Prostate gland (tissue), 2 donors: ENCODE results near the gene PDSS2. TPM values are rescaled to one million over a fixed set of nuclear protein-coding genes. Genes with fewer than 3 reads are reported as not detected.

ENCODE experiments used
- DNase-seq: peaks from one replicate; pipeline ENCODE4 v3.0.0-alpha.2; 2019; ENCODE audit warnings: low spot score
- H3K27ac ChIP-seq, 2 donors: fragments of 200-600 bp; sonication (generic); 2 replicates each; pipeline ENCODE4 v1.5.1; 2017 to 2019
- H3K27me3 ChIP-seq: fragments of 200-600 bp; sonication (generic); replicated peaks from 2 replicates; pipeline ENCODE4 v1.5.1; 2019; ENCODE audit not compliant: insufficient read depth
- H3K36me3 ChIP-seq, 2 donors: fragments of 200-600 bp; sonication (generic); 1 replicate in 1 of 2; 2 replicates in 1 of 2; pipeline versions ENCODE4 v1.5.1 to v1.8.1; 2017 to 2019
- H3K4me1 ChIP-seq: fragments of 200-600 bp; sonication (generic); replicated peaks from 2 replicates; pipeline ENCODE4 v1.5.1; 2019
- H3K4me3 ChIP-seq, 2 donors: fragments of 200-600 bp; sonication (generic); 2 replicates each; pipeline ENCODE4 v1.5.1; 2017 to 2019
- H3K9me3 ChIP-seq: fragments of 200-600 bp; sonication (generic); 2 replicates; pipeline ENCODE4 v1.5.1; 2017
- POLR2A ChIP-seq: fragments of 450-650 bp; IDR thresholded peaks from one replicate; pipeline ENCODE4 v1.6.1; 2016; ENCODE audit warnings: antibody characterized with exemption, mild to moderate bottlenecking
- POLR2AphosphoS5 ChIP-seq: sonication (generic); formaldehyde crosslinking; IDR thresholded peaks from one replicate; pipeline ENCODE4 v1.6.1; 2017; ENCODE audit warnings: antibody characterized with exemption
- WGBS: methylation state at CpG from one replicate; pipeline ENCODE4 v1.1.5; 2018; 5-methylcytosine and 5-hydroxymethylcytosine counted together
- intact Hi-C: fragments of 100-400 bp; cut with DNase I; formaldehyde crosslinking; loops from one replicate; pipeline ENCODE4 v1.14.2; 2022
- total RNA-seq, 2 donors: library from RNA; depleted of rRNA; stranded (reverse); fragments of >200 nt; gene quantifications; one replicate each; pipeline ENCODE4 v1.1.0, GENCODE V29; 2016
- TF ChIP-seq, protein P1 (sequence below), 4 experiments: fragments of 200-600 bp in 2 of 4; fragments of 450-650 bp in 2 of 4; sonication (generic) in 2 of 4; IDR thresholded peaks; 1 replicate in 3 of 4; 2 replicates in 1 of 4; pipeline ENCODE4 v1.5.1; 2016 to 2019; ENCODE audit warnings: antibody characterized with exemption in 4 of 4, mild to moderate bottlenecking in 2 of 4, moderate library complexity in 2 of 4

Gene PDSS2
- total RNA-seq, 2 donors from 2014 or later = 12.7 to 35.3 TPM

- intact Hi-C loops = no loop called here
- TF ChIP-seq POLR2AphosphoS5 (no peak), POLR2A (no peak)
- TF ChIP-seq, protein P1, sequence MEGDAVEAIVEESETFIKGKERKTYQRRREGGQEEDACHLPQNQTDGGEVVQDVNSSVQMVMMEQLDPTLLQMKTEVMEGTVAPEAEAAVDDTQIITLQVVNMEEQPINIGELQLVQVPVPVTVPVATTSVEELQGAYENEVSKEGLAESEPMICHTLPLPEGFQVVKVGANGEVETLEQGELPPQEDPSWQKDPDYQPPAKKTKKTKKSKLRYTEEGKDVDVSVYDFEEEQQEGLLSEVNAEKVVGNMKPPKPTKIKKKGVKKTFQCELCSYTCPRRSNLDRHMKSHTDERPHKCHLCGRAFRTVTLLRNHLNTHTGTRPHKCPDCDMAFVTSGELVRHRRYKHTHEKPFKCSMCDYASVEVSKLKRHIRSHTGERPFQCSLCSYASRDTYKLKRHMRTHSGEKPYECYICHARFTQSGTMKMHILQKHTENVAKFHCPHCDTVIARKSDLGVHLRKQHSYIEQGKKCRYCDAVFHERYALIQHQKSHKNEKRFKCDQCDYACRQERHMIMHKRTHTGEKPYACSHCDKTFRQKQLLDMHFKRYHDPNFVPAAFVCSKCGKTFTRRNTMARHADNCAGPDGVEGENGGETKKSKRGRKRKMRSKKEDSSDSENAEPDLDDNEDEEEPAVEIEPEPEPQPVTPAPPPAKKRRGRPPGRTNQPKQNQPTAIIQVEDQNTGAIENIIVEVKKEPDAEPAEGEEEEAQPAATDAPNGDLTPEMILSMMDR (IDR thresholded peaks at IDR 0.05) = no peak
Measured at GRCh38 chr6:107447663-107448216, 11.6 kb downstream of the PDSS2 start.

GRCh38 chr6:107444277-107444676 lies 15.1 kb downstream of the PDSS2 start:
- WGBS = 91% methylated on average over 1 of the region's 1 CpG
- Histone ChIP-seq H3K9me3 (no peaks in the 10 kb centered on the region), H3K4me1 (no peaks in the 10 kb centered on the region), H3K36me3 (no peaks in the 10 kb centered on the region), H3K27ac (no peak overlapping the region), H3K4me3 (no peak overlapping the region), H3K27me3 (no peaks in the 10 kb centered on the region)
- TF ChIP-seq, protein P1 (IDR thresholded peaks at IDR 0.05) = no peak
- no peak for TF ChIP-seq POLR2AphosphoS5
- no peak for TF ChIP-seq POLR2A
- intact Hi-C loops = no loop called here
- no peak for DNase-seq

More at GRCh38 chr6:107447663-107448216, 11.6 kb downstream of the PDSS2 start:
- WGBS = 95% methylated on average over 2 of the region's 2 CpGs
- no peaks in the 10 kb centered on the region for H3K36me3 ChIP-seq
- no peaks in the 10 kb centered on the region for H3K9me3 ChIP-seq
- H3K27ac ChIP-seq = no peak overlapping the region
- no peak for DNase-seq
- H3K4me1 ChIP-seq = no peaks in the 10 kb centered on the region
- no peak overlapping the region for H3K4me3 ChIP-seq
- H3K27me3 ChIP-seq = no peaks in the 10 kb centered on the region

GRCh38 chr6:107443608-107444267 lies 15.6 kb downstream of the PDSS2 start:
- DNase-seq = no peak
- no peaks in the 10 kb centered on the region for H3K27me3 ChIP-seq
- H3K9me3 ChIP-seq = no peaks in the 10 kb centered on the region
- TF ChIP-seq POLR2A (no peak), POLR2AphosphoS5 (no peak)
- TF ChIP-seq, protein P1 (IDR thresholded peaks at IDR 0.05) = no peak
- no peaks in the 10 kb centered on the region for H3K4me1 ChIP-seq
- WGBS = 78% methylated on average over 7 of the region's 7 CpGs
- H3K27ac ChIP-seq = no peak overlapping the region
- intact Hi-C loops = no loop called here
- no peaks in the 10 kb centered on the region for H3K36me3 ChIP-seq
- no peak overlapping the region for H3K4me3 ChIP-seq

DNA sequence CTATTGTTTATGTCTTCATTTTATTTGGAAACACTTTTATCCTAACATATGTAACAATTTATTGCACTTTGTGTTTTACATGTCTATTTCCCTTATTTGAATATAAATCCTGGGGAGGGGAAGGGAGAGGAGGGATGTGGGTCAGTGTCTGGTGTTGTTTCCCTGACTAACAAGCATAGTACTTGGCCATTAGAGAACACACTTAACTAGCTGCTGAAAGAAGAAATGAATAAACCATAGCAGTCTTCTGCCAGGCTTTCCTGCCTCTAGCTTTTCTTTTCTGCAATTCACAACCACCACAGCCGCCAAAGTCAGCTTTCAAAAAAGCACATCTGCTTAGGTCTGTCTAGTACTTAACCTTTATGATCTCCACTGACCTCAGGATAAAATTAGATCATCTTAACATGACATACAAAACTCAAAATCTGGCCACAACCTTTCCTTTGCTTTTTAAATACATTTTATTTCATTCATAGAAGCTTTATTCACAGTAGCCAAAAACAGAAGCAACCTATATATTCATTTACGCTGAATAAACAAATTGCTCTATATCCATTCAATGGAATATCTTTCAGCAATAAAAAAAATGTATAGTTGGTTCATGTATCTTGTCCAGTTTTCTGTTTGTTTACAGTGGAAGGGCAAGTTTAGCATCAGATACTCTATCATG lies 16.3 kb downstream of the PDSS2 start:
- intact Hi-C loops = no loop called here
- no peak for DNase-seq
- 95% methylated on average over 2 of the region's 2 CpGs for WGBS
- H3K36me3 ChIP-seq = no peaks in the 10 kb centered on the region
- H3K4me3 ChIP-seq = no peak overlapping the region
- no peaks in the 10 kb centered on the region for H3K9me3 ChIP-seq
- H3K27ac ChIP-seq = no peak overlapping the region
- no peaks in the 10 kb centered on the region for H3K4me1 ChIP-seq
- TF ChIP-seq POLR2AphosphoS5 (no peak), POLR2A (no peak)
- TF ChIP-seq, protein P1 (IDR thresholded peaks at IDR 0.05) = no peak
- no peaks in the 10 kb centered on the region for H3K27me3 ChIP-seq
